Suprapubic skin (tissue), 3 donors: ENCODE measurements around the gene BRPF3.

Source experiments
- EP300 ChIP-seq: sonication (generic); formaldehyde crosslinking; IDR thresholded peaks from one replicate; pipeline ENCODE4 v1.6.1; 2017; ENCODE audit warnings: antibody characterized with exemption
- POLR2A ChIP-seq, 2 donors: fragments of 450-650 bp; IDR thresholded peaks; one replicate each; pipeline ENCODE4 v1.6.1; 2017; ENCODE audit warnings: antibody characterized with exemption in 2 of 2, mild to moderate bottlenecking in 2 of 2, moderate library complexity in 2 of 2
- TF ChIP-seq, protein P1 (sequence below), 2 donors: fragments of 200-600 bp in 1 of 2; fragments of 450-650 bp in 1 of 2; sonication (generic) in 1 of 2; IDR thresholded peaks; one replicate each; pipeline ENCODE4 v1.5.1; 2016 to 2019; ENCODE audit warnings: antibody characterized with exemption in 2 of 2, mild to moderate bottlenecking in 1 of 2, moderate library complexity in 1 of 2

DNA sequence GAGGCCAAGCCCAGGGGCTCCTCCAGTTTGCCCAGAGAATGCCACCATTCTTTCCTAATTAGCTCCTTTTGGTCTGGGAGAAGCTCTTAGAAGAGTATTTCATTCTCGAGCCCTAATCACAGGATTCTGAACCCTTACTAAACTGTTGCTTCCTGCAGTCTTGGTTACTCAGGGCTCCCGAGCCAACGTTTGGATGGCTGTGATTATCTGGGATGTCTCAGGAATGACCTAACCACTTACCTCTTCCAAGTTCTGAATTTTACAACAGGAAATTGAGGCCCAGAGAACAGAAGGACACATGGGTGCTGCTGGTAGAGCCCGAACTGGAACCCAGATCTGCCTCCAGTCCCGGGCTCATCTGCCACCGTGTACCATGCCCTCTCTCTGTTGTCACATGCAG, 51.1 kb downstream of the BRPF3 start:
- TF ChIP-seq, protein P1, sequence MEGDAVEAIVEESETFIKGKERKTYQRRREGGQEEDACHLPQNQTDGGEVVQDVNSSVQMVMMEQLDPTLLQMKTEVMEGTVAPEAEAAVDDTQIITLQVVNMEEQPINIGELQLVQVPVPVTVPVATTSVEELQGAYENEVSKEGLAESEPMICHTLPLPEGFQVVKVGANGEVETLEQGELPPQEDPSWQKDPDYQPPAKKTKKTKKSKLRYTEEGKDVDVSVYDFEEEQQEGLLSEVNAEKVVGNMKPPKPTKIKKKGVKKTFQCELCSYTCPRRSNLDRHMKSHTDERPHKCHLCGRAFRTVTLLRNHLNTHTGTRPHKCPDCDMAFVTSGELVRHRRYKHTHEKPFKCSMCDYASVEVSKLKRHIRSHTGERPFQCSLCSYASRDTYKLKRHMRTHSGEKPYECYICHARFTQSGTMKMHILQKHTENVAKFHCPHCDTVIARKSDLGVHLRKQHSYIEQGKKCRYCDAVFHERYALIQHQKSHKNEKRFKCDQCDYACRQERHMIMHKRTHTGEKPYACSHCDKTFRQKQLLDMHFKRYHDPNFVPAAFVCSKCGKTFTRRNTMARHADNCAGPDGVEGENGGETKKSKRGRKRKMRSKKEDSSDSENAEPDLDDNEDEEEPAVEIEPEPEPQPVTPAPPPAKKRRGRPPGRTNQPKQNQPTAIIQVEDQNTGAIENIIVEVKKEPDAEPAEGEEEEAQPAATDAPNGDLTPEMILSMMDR (IDR thresholded peaks at IDR 0.05), result no peak
- TF ChIP-seq POLR2A (IDR thresholded peaks at IDR 0.05), result no peak
- no peak for TF ChIP-seq EP300
